ENCODE data around the gene ARHGAP44.

- TF ChIP-seq CTCF (IDR thresholded peaks at IDR 0.05; ENCODE audit: insufficient read depth, low read length) = no peak
- TF ChIP-seq POLR2AphosphoS5 (IDR thresholded peaks at IDR 0.05; ENCODE audit: low read depth) = no peak
- TF ChIP-seq REST (IDR thresholded peaks at IDR 0.05; ENCODE audit: insufficient replicate concordance, low read depth) = no peak
- no peak for TF ChIP-seq GABPA (IDR thresholded peaks at IDR 0.05; ENCODE audit: low read depth)
These were observed 246.1 kb downstream of the ARHGAP44 start for GRCh38 chr17:13035420-13035819.
